Caco-2 (cell line): ENCODE results near the gene IL1RAPL1. TPM values are rescaled to one million over a fixed set of nuclear protein-coding genes. Genes with fewer than 3 reads are reported as not detected.

Experiments used
- BruUV-seq: library from RNA; stranded (reverse); fragments of 400-500 nt; replicated peaks from 2 replicates; lab custom pipeline; 2021; lab: Mats Ljungman, UMichigan
- CTCF ChIA-PET: fragments of 300-600 bp; sonication (Branson Sonifier 250); formaldehyde crosslinking; loops from one replicate; lab custom pipeline; 2022; ENCODE audit warnings: antibody characterized with exemption; lab: Charles Lee
- POLR2A ChIA-PET: fragments of 300-600 bp; sonication (Branson Sonifier 250); formaldehyde crosslinking; loops from one replicate; lab custom pipeline; 2022; ENCODE audit warnings: antibody characterized with exemption; lab: Charles Lee
- DNase-seq, 2 experiments: peaks; one replicate each; pipeline versions ENCODE4 v3.0.0 to v3.0.0-alpha.2; 2020 to 2022
- H3K27me3 ChIP-seq: replicated peaks from 2 replicates; pipeline ENCODE4 v1.6.0; 2011; ENCODE audit warnings: low read length; ENCODE audit not compliant: control insufficient read depth, insufficient read depth
- H3K36me3 ChIP-seq: 2 replicates; pipeline ENCODE4 v1.5.1; 2011; ENCODE audit warnings: low read length; ENCODE audit not compliant: control insufficient read depth, insufficient read depth
- H3K4me1 ChIP-seq: fragments of 250-450 bp; sonication (Bioruptor Pico); 2 replicates; pipeline ENCODE4 v1.5.1; 2020; ENCODE audit warnings: mild to moderate bottlenecking
- H3K4me3 ChIP-seq: 2 replicates; pipeline ENCODE4 v1.5.1; 2011; ENCODE audit warnings: low read depth, mild to moderate bottlenecking, control low read depth, low read length
- H3K9me3 ChIP-seq: fragments of 250-450 bp; sonication (Bioruptor Pico); 2 replicates; pipeline ENCODE4 v1.5.1; 2020; ENCODE audit warnings: mild to moderate bottlenecking, moderate library complexity
- H3K27ac Mint-ChIP-seq: one replicate; pipeline ENCODE4 v1.8.0; 2022; ENCODE audit warnings: mixed read lengths; ENCODE audit not compliant: unreplicated experiment
- H3K27me3 Mint-ChIP-seq: one replicate; pipeline ENCODE4 v1.8.0; 2022; ENCODE audit warnings: mixed read lengths; ENCODE audit not compliant: insufficient read depth, unreplicated experiment
- H3K36me3 Mint-ChIP-seq: one replicate; pipeline ENCODE4 v1.8.0; 2022; ENCODE audit warnings: mild to moderate bottlenecking, mixed read lengths; ENCODE audit not compliant: insufficient read depth, unreplicated experiment
- H3K4me1 Mint-ChIP-seq: one replicate; pipeline ENCODE4 v1.8.0; 2022; ENCODE audit warnings: low read depth, mixed read lengths; ENCODE audit not compliant: unreplicated experiment
- H3K4me3 Mint-ChIP-seq: one replicate; pipeline ENCODE4 v1.8.0; 2022; ENCODE audit warnings: mild to moderate bottlenecking, moderate library complexity, mixed read lengths; ENCODE audit not compliant: unreplicated experiment
- H3K9me3 Mint-ChIP-seq: one replicate; pipeline ENCODE4 v1.8.0; 2022; ENCODE audit warnings: mixed read lengths; ENCODE audit not compliant: unreplicated experiment
- intact Hi-C: fragments of 100-400 bp; cut with micrococcal nuclease; formaldehyde crosslinking; loops from one replicate; pipeline ENCODE4 v1.10.0; 2022; ENCODE audit not compliant: unreplicated experiment
- total RNA-seq: library from RNA; stranded (reverse); gene quantifications from 2 replicates; pipeline ENCODE4 v1.2.3, GENCODE V29; 2022
- TF ChIP-seq, protein P1 (sequence below), 2 experiments: fragments of 200-600 bp in 1 of 2; IDR thresholded peaks; 1 replicate in 1 of 2; 2 replicates in 1 of 2; pipeline versions ENCODE4 v1.5.1 to v1.8.0; 2011 to 2022; ENCODE audit warnings: antibody characterized with exemption in 1 of 2, control low read depth in 1 of 2, inconsistent platforms in 1 of 2, low read depth in 1 of 2, low read length in 1 of 2, mild to moderate bottlenecking in 1 of 2, moderate library complexity in 1 of 2; ENCODE audit not compliant: insufficient read depth in 1 of 2, severe bottlenecking in 1 of 2, unreplicated experiment in 1 of 2

Gene IL1RAPL1
- total RNA-seq, 1 experiment from 2014 or later, result not detected

DNA sequence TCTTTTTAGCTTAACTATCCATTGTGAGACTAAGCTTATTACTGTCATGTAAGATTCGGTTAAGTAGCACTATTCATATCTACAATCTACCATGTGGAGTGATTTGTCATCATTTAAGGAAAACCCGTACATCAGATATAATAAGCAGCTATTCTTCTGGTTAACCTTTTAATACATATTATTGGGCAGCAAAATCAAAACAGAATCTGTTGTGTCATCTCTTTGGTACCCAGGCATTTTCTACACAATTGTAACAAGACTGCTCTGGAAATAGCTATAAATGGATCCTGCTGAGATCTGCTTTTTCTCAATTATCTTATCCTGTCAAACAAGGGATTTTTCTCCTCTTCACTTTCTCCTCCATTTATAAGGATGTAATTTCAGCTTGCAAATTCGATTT, 1106.7 kb downstream of the IL1RAPL1 start:
- no peak overlapping the region for H3K4me3 Mint-ChIP-seq
- no peaks in the 10 kb centered on the region for H3K27me3 ChIP-seq
- no peaks in the 10 kb centered on the region for H3K27me3 Mint-ChIP-seq
- H3K27ac Mint-ChIP-seq, result no peak overlapping the region
- ChIA-PET CTCF (no interaction called here), POLR2A (no interaction called here)
- no TSS peak for BruUV-seq
- no peak overlapping the region for H3K4me3 ChIP-seq
- TF ChIP-seq, protein P1, sequence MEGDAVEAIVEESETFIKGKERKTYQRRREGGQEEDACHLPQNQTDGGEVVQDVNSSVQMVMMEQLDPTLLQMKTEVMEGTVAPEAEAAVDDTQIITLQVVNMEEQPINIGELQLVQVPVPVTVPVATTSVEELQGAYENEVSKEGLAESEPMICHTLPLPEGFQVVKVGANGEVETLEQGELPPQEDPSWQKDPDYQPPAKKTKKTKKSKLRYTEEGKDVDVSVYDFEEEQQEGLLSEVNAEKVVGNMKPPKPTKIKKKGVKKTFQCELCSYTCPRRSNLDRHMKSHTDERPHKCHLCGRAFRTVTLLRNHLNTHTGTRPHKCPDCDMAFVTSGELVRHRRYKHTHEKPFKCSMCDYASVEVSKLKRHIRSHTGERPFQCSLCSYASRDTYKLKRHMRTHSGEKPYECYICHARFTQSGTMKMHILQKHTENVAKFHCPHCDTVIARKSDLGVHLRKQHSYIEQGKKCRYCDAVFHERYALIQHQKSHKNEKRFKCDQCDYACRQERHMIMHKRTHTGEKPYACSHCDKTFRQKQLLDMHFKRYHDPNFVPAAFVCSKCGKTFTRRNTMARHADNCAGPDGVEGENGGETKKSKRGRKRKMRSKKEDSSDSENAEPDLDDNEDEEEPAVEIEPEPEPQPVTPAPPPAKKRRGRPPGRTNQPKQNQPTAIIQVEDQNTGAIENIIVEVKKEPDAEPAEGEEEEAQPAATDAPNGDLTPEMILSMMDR (IDR thresholded peaks at IDR 0.05; ENCODE audit: insufficient read depth in 1 of 2, low read depth in 1 of 2, low read length in 1 of 2, severe bottlenecking in 1 of 2, unreplicated experiment in 1 of 2), result no peak
- H3K4me1 Mint-ChIP-seq, result no peaks in the 10 kb centered on the region
- intact Hi-C loops, result no loop called here
- no peak for DNase-seq
- no peaks in the 10 kb centered on the region for H3K4me1 ChIP-seq
- no peaks in the 10 kb centered on the region for H3K36me3 ChIP-seq
- no peaks in the 10 kb centered on the region for H3K9me3 Mint-ChIP-seq
- H3K9me3 ChIP-seq, result no peaks in the 10 kb centered on the region
- H3K36me3 Mint-ChIP-seq, result no peaks in the 10 kb centered on the region

- no peaks in the 10 kb centered on the region for H3K9me3 ChIP-seq
- DNase-seq, result no peak
- H3K27me3 ChIP-seq, result no peaks in the 10 kb centered on the region
- intact Hi-C loops, result no loop called here
- H3K4me1 ChIP-seq, result no peaks in the 10 kb centered on the region
- H3K27ac Mint-ChIP-seq, result no peak overlapping the region
- no peak overlapping the region for H3K4me3 Mint-ChIP-seq
- ChIA-PET CTCF (no interaction called here), POLR2A (no interaction called here)
- TF ChIP-seq, protein P1 (IDR thresholded peaks at IDR 0.05; ENCODE audit: insufficient read depth in 1 of 2, low read depth in 1 of 2, low read length in 1 of 2, severe bottlenecking in 1 of 2, unreplicated experiment in 1 of 2), result no peak
- H3K4me1 Mint-ChIP-seq, result no peaks in the 10 kb centered on the region
- no peaks in the 10 kb centered on the region for H3K9me3 Mint-ChIP-seq
- no peaks in the 10 kb centered on the region for H3K36me3 ChIP-seq
- no TSS peak for BruUV-seq
- no peaks in the 10 kb centered on the region for H3K36me3 Mint-ChIP-seq
- no peaks in the 10 kb centered on the region for H3K27me3 Mint-ChIP-seq
- H3K4me3 ChIP-seq, result no peak overlapping the region
Observed at GRCh38 chrX:29699239-29699638, 1112.0 kb downstream of the IL1RAPL1 start.

GRCh38 chrX:29707088-29707487, 1119.8 kb downstream of the IL1RAPL1 start:
- Mint-ChIP-seq H3K27ac (no peak overlapping the region), H3K36me3 (no peaks in the 10 kb centered on the region), H3K27me3 (no peaks in the 10 kb centered on the region), H3K4me3 (no peak overlapping the region), H3K4me1 (no peaks in the 10 kb centered on the region), H3K9me3 (no peaks in the 10 kb centered on the region)
- ChIA-PET CTCF (no interaction called here), POLR2A (no interaction called here)
- Histone ChIP-seq H3K27me3 (no peaks in the 10 kb centered on the region), H3K4me1 (no peaks in the 10 kb centered on the region), H3K9me3 (no peaks in the 10 kb centered on the region), H3K4me3 (no peak overlapping the region), H3K36me3 (no peaks in the 10 kb centered on the region)
- intact Hi-C loops, result no loop called here
- DNase-seq, result no peak
- TF ChIP-seq, protein P1 (IDR thresholded peaks at IDR 0.05; ENCODE audit: insufficient read depth in 1 of 2, low read depth in 1 of 2, low read length in 1 of 2, severe bottlenecking in 1 of 2, unreplicated experiment in 1 of 2), result no peak
- no TSS peak for BruUV-seq
